IMR-90 (cell line): ENCODE data around the gene GPR132. TPM values are rescaled to one million over a fixed set of nuclear protein-coding genes. Genes with fewer than 3 reads are reported as not detected.

ENCODE experiments used
- ATAC-seq: fragments of 200-7000 bp; cut with Tn5 transposase; 2 replicates; pipeline ENCODE4 v1.9.1; 2020; ENCODE audit warnings: low read depth, mild to moderate bottlenecking, moderate library complexity
- BruUV-seq: library from RNA; stranded (reverse); fragments of 400-500 nt; replicated peaks from 2 replicates; lab custom pipeline; 2021; lab: Mats Ljungman, UMichigan
- CTCF ChIA-PET: fragments of 300-600 bp; formaldehyde crosslinking; extraction: SDS; loops from one replicate; lab custom pipeline; 2021; ENCODE audit warnings: antibody characterized with exemption; lab: Yijun Ruan, JAX
- POLR2A ChIA-PET: fragments of 300-600 bp; sonication (Branson Sonifier 250); formaldehyde crosslinking; loops from one replicate; lab custom pipeline; 2022; ENCODE audit warnings: antibody characterized with exemption; ENCODE audit not compliant: unreplicated experiment; lab: Charles Lee
- DNase-seq: peaks from one replicate; pipeline ENCODE4 v3.0.0; 2013
- H2AFZ ChIP-seq: replicated peaks from 2 replicates; pipeline ENCODE3; 2013; ENCODE audit warnings: low read length, mild to moderate bottlenecking; ENCODE audit not compliant: poor library complexity
- H2AK5ac ChIP-seq: 2 replicates; pipeline ENCODE4 v1.6.1; 2013; ENCODE audit warnings: low read depth, low read length, inconsistent platforms
- H2AK9ac ChIP-seq: replicated peaks from 2 replicates; pipeline ENCODE3; 2013; ENCODE audit warnings: mild to moderate bottlenecking, low read depth, low read length, moderate library complexity; ENCODE audit not compliant: poor library complexity
- H2BK120ac ChIP-seq: 2 replicates; pipeline ENCODE4 v1.6.1; 2013; ENCODE audit warnings: low read depth, low read length, inconsistent platforms
- H2BK15ac ChIP-seq: 3 replicates; pipeline ENCODE4 v1.6.1; 2013; ENCODE audit warnings: low read depth, low read length, inconsistent platforms
- H2BK20ac ChIP-seq: 2 replicates; pipeline ENCODE4 v1.6.1; 2013; ENCODE audit warnings: low read depth, mild to moderate bottlenecking, inconsistent platforms, low read length, moderate library complexity
- H2BK5ac ChIP-seq: 2 replicates; pipeline ENCODE4 v1.6.1; 2013; ENCODE audit warnings: mild to moderate bottlenecking, low read depth, low read length, inconsistent platforms; ENCODE audit not compliant: poor library complexity, severe bottlenecking
- H3K14ac ChIP-seq: replicated peaks from 2 replicates; pipeline ENCODE4 v1.6.1; 2013; ENCODE audit warnings: low read depth, low read length, inconsistent platforms
- H3K18ac ChIP-seq: 2 replicates; pipeline ENCODE4 v1.6.1; 2013; ENCODE audit warnings: low read depth, low read length, control low read depth
- H3K23ac ChIP-seq: 2 replicates; pipeline ENCODE4 v1.6.1; 2013; ENCODE audit warnings: low read depth, low read length, inconsistent platforms
- H3K27ac ChIP-seq: 2 replicates; pipeline ENCODE4 v1.5.1; 2013; ENCODE audit warnings: mild to moderate bottlenecking, control low read depth, low read length; ENCODE audit not compliant: insufficient read depth
- H3K27me3 ChIP-seq: 2 replicates; pipeline ENCODE4 v1.6.1; 2013; ENCODE audit warnings: low read length; ENCODE audit not compliant: control insufficient read depth, insufficient read depth
- H3K36me3 ChIP-seq: 2 replicates; pipeline ENCODE4 v1.6.1; 2013; ENCODE audit warnings: low read length, mixed read lengths; ENCODE audit not compliant: control insufficient read depth, insufficient read depth
- H3K4ac ChIP-seq: 2 replicates; pipeline ENCODE4 v1.6.1; 2013; ENCODE audit warnings: low read depth, low read length, inconsistent platforms
- H3K4me1 ChIP-seq: 2 replicates; pipeline ENCODE4 v1.6.1; 2013; ENCODE audit warnings: low read length, mixed read lengths; ENCODE audit not compliant: control insufficient read depth, insufficient read depth
- H3K4me2 ChIP-seq: 2 replicates; pipeline ENCODE4 v1.6.1; 2013; ENCODE audit warnings: low read depth, mild to moderate bottlenecking, control low read depth, low read length, moderate library complexity
- H3K4me3 ChIP-seq: 2 replicates; pipeline ENCODE4 v1.5.1; 2013; ENCODE audit warnings: low read depth, mild to moderate bottlenecking, control low read depth, low read length, moderate library complexity; ENCODE audit not compliant: insufficient read depth
- H3K56ac ChIP-seq: 2 replicates; pipeline ENCODE4 v1.6.1; 2013; ENCODE audit warnings: low read length, inconsistent platforms; ENCODE audit not compliant: insufficient read depth; ENCODE audit errors: extremely low read depth
- H3K79me1 ChIP-seq, 2 experiments: 2 replicates each; pipeline ENCODE4 v1.6.1; 2013; ENCODE audit warnings: low read length in 2 of 2, inconsistent platforms in 1 of 2, low read depth in 1 of 2
- H3K9ac ChIP-seq: 2 replicates; pipeline ENCODE4 v1.6.1; 2013; ENCODE audit warnings: low read depth, low read length, control low read depth
- H3K9me1 ChIP-seq: 2 replicates; pipeline ENCODE4 v1.6.1; 2013; ENCODE audit warnings: low read length, inconsistent platforms; ENCODE audit not compliant: insufficient read depth
- H3K9me3 ChIP-seq: 2 replicates; pipeline ENCODE4 v1.6.1; 2013; ENCODE audit warnings: low read length; ENCODE audit not compliant: control insufficient read depth, insufficient read depth
- H4K20me1 ChIP-seq: 2 replicates; pipeline ENCODE4 v1.6.1; 2013; ENCODE audit warnings: low read length, inconsistent platforms; ENCODE audit not compliant: insufficient read depth
- H4K5ac ChIP-seq: 2 replicates; pipeline ENCODE4 v1.6.1; 2013; ENCODE audit warnings: mild to moderate bottlenecking, low read depth, low read length, control low read depth
- H4K8ac ChIP-seq, 2 experiments: 2 replicates each; pipeline ENCODE4 v1.6.1; 2013; ENCODE audit warnings: low read depth in 2 of 2, low read length in 2 of 2, control low read depth in 1 of 2, inconsistent platforms in 1 of 2
- H4K91ac ChIP-seq: 2 replicates; pipeline ENCODE4 v1.6.1; 2013; ENCODE audit warnings: low read depth, low read length, inconsistent platforms; ENCODE audit not compliant: insufficient read depth
- CEBPB ChIP-seq: IDR thresholded peaks from 2 replicates; pipeline ENCODE4 v1.6.1; 2012; ENCODE audit warnings: low read depth, low read length, improper control_type of control experiment
- CHD1 ChIP-seq: IDR thresholded peaks from 2 replicates; pipeline ENCODE4 v1.6.1; 2012; ENCODE audit warnings: low read depth, low read length, improper control_type of control experiment
- FOS ChIP-seq: fragments of 150-350 bp; IDR thresholded peaks from 2 replicates; pipeline ENCODE4 v1.6.1; 2016; ENCODE audit warnings: low read depth, low read length
- MAFK ChIP-seq: IDR thresholded peaks from 2 replicates; pipeline ENCODE4 v1.6.1; 2012; ENCODE audit warnings: low read depth, low read length, improper control_type of control experiment
- MAZ ChIP-seq: IDR thresholded peaks from 2 replicates; pipeline ENCODE4 v1.6.1; 2012; ENCODE audit warnings: low read depth, mild to moderate bottlenecking, low read length, improper control_type of control experiment, moderate library complexity, borderline replicate concordance
- MXI1 ChIP-seq: IDR thresholded peaks from 2 replicates; pipeline ENCODE4 v1.6.1; 2012; ENCODE audit warnings: low read depth, mild to moderate bottlenecking, low read length, moderate library complexity, borderline replicate concordance
- NFE2L2 ChIP-seq: fragments of 150-350 bp; IDR thresholded peaks from 2 replicates; pipeline ENCODE4 v1.6.1; 2016; ENCODE audit warnings: low read depth, mild to moderate bottlenecking, low read length
- RAD21 ChIP-seq: IDR thresholded peaks from 2 replicates; pipeline ENCODE4 v1.6.1; 2012; ENCODE audit warnings: low read length, improper control_type of control experiment
- RCOR1 ChIP-seq: IDR thresholded peaks from 2 replicates; pipeline ENCODE4 v1.6.1; 2012; ENCODE audit warnings: mild to moderate bottlenecking, low read length, improper control_type of control experiment; ENCODE audit not compliant: insufficient replicate concordance
- RFX5 ChIP-seq: IDR thresholded peaks from 2 replicates; pipeline ENCODE4 v1.8.0; 2012; ENCODE audit warnings: low read depth, mild to moderate bottlenecking, low read length, moderate library complexity
- SMC3 ChIP-seq: fragments of 150-350 bp; IDR thresholded peaks from 2 replicates; pipeline ENCODE4 v1.6.1; 2016; ENCODE audit warnings: low read depth, mild to moderate bottlenecking, antibody characterized with exemption, low read length, moderate library complexity
- WGBS, 2 experiments: methylation state at CpG; one replicate each; pipeline versions ENCODE4 v1.1.5 to v1.1.7; 2013; ENCODE audit warnings: missing lambda C conversion rate in 2 of 2; ENCODE audit not compliant: insufficient read length in 1 of 2; ENCODE audit errors: extremely low coverage in 2 of 2; 5-methylcytosine and 5-hydroxymethylcytosine counted together
- dilution Hi-C: fragments of 300-500 bp; cut with HindIII; formaldehyde crosslinking; loops from one replicate; pipeline ENCODE4 v1.14.3; 2018; ENCODE audit warnings: low sequenced_read_pairs; ENCODE audit not compliant: unreplicated experiment
- in situ Hi-C: fragments of 300-500 bp; cut with MboI; formaldehyde crosslinking; loops from 3 replicates; pipeline ENCODE4 v1.14.3; 2019; ENCODE audit warnings: low sequenced_read_pairs, inconsistent platforms, mixed read lengths
- intact Hi-C: fragments of 100-400 bp; cut with micrococcal nuclease; formaldehyde crosslinking; loops from 2 replicates; pipeline ENCODE4 v1.10.0; 2022
- polyA plus RNA-seq, 3 experiments: library from polyadenylated mRNA; depleted of rRNA; stranded (reverse); fragments of >200 nt; gene quantifications; 2 replicates each; pipeline ENCODE4 v1.2.3, GENCODE V29; 2012; ENCODE audit warnings: low replicate concordance in 1 of 3
- total RNA-seq: library from RNA; depleted of rRNA; stranded (reverse); fragments of >200 nt; gene quantifications from 2 replicates; pipeline ENCODE4 v1.2.3, GENCODE V29; 2012
- TF ChIP-seq, protein P1 (sequence below): conservative IDR thresholded peaks from 2 replicates; pipeline ENCODE4 v1.5.1; 2012; ENCODE audit warnings: mild to moderate bottlenecking, low read depth, low read length, improper control_type of control experiment
- TF ChIP-seq, protein P2 (sequence below): fragments of 150-350 bp; IDR thresholded peaks from 2 replicates; pipeline ENCODE4 v1.6.1; 2017; ENCODE audit warnings: mild to moderate bottlenecking, antibody characterized with exemption, low read length, low read depth
- TF ChIP-seq, protein P3 (sequence below): fragments of 150-350 bp; IDR thresholded peaks from 2 replicates; pipeline ENCODE4 v1.6.1; 2016; ENCODE audit warnings: low read depth, mild to moderate bottlenecking, low read length, moderate library complexity, borderline replicate concordance

The GPR132 gene
- total and polyA plus RNA-seq, 2 of the 4 experiments (the other 2 are of a cell fraction) = under 0.01 to 0.10 TPM

DNA sequence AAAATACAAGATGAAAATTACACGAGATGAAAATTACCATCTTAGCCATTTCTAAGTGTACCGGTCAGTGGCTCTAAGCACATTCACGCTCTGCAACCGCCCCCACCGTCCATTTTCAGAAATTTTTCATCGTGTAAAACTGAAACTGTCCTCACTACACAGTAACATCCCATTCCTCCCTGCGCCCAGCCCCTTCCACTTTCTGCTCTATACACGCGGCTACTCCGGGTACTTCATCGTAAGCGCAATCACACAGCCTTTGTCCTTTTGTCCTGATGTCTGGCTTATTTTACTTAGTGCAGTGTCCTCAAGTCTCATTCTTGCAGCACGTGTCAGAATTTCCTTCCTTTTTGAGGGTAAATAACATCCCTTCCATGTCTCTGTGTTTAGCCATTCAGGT lies 3.6 kb upstream of the GPR132 start:
- ChIA-PET POLR2A (no interaction called here), CTCF (no interaction called here)
- no peak overlapping the region for H2BK20ac ChIP-seq
- no peak overlapping the region for H3K56ac ChIP-seq
- no peak overlapping the region for H2BK120ac ChIP-seq
- TF ChIP-seq MXI1 = no peak
- no peak for TF ChIP-seq RAD21
- no peak for TF ChIP-seq NFE2L2
- no peak for TF ChIP-seq CEBPB
- TF ChIP-seq, protein P1, sequence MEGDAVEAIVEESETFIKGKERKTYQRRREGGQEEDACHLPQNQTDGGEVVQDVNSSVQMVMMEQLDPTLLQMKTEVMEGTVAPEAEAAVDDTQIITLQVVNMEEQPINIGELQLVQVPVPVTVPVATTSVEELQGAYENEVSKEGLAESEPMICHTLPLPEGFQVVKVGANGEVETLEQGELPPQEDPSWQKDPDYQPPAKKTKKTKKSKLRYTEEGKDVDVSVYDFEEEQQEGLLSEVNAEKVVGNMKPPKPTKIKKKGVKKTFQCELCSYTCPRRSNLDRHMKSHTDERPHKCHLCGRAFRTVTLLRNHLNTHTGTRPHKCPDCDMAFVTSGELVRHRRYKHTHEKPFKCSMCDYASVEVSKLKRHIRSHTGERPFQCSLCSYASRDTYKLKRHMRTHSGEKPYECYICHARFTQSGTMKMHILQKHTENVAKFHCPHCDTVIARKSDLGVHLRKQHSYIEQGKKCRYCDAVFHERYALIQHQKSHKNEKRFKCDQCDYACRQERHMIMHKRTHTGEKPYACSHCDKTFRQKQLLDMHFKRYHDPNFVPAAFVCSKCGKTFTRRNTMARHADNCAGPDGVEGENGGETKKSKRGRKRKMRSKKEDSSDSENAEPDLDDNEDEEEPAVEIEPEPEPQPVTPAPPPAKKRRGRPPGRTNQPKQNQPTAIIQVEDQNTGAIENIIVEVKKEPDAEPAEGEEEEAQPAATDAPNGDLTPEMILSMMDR = no peak
- no peak for TF ChIP-seq SMC3
- TF ChIP-seq CHD1 = no peak
- no peak for TF ChIP-seq RCOR1
- no peak for TF ChIP-seq RFX5
- no peak for TF ChIP-seq MAFK
- TF ChIP-seq, protein P2, sequence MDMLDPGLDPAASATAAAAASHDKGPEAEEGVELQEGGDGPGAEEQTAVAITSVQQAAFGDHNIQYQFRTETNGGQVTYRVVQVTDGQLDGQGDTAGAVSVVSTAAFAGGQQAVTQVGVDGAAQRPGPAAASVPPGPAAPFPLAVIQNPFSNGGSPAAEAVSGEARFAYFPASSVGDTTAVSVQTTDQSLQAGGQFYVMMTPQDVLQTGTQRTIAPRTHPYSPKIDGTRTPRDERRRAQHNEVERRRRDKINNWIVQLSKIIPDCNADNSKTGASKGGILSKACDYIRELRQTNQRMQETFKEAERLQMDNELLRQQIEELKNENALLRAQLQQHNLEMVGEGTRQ = no peak
- TF ChIP-seq, protein P3, sequence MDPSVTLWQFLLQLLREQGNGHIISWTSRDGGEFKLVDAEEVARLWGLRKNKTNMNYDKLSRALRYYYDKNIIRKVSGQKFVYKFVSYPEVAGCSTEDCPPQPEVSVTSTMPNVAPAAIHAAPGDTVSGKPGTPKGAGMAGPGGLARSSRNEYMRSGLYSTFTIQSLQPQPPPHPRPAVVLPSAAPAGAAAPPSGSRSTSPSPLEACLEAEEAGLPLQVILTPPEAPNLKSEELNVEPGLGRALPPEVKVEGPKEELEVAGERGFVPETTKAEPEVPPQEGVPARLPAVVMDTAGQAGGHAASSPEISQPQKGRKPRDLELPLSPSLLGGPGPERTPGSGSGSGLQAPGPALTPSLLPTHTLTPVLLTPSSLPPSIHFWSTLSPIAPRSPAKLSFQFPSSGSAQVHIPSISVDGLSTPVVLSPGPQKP = no peak
- no peak for TF ChIP-seq FOS
- no peak for TF ChIP-seq MAZ
- H3K4me1 ChIP-seq = peaks cover 7% of the 10 kb centered on the region
- no peak overlapping the region for H3K4ac ChIP-seq
- no peak overlapping the region for H3K23ac ChIP-seq
- 83% methylated on average over 7 of the region's 13 CpGs; no CpG with 5 or more reads in 1 of the 2 experiments for WGBS, 2 experiments
- H3K36me3 ChIP-seq = no peaks in the 10 kb centered on the region
- no peak overlapping the region for H4K8ac ChIP-seq
- H2AK5ac ChIP-seq = 0 out of 2 replicates have a peak overlapping the region, but pooled peaks have one; percentile 48
- H3K79me1 ChIP-seq = no peaks in the 10 kb centered on the region
- no peak overlapping the region for H4K5ac ChIP-seq
- peaks cover 7% of the 10 kb centered on the region; the same call in 1 of the 2 replicates for H3K27me3 ChIP-seq
- H2BK5ac ChIP-seq = no peak overlapping the region
- DNase-seq = no peak
- H3K4me3 ChIP-seq = no peak overlapping the region
- H2BK15ac ChIP-seq = no peak overlapping the region
- intact Hi-C loops (no loop called here), dilution Hi-C loops (no loop called here), in situ Hi-C loops (no loop called here)
- H3K9ac ChIP-seq = no peak overlapping the region
- H3K14ac ChIP-seq = no peak overlapping the region
- no peaks in the 10 kb centered on the region for H4K20me1 ChIP-seq
- H2AK9ac ChIP-seq = no peak overlapping the region
- no peak overlapping the region for H3K18ac ChIP-seq
- H2AFZ ChIP-seq = no peak overlapping the region
- H3K4me2 ChIP-seq = no peak overlapping the region
- H3K9me1 ChIP-seq = peaks cover 11% of the 10 kb centered on the region; the same call in 1 of the 2 replicates
- no peak overlapping the region for H3K27ac ChIP-seq
- no peaks in the 10 kb centered on the region for H3K9me3 ChIP-seq
- BruUV-seq = no TSS peak
- H4K91ac ChIP-seq = no peak overlapping the region
- no peak for ATAC-seq
